Measurements from ENCODE around the gene TRIM51.
"Not testable (repeated sequence)": the region's sequence is repeated elsewhere in the genome, so short reads cannot be mapped to it uniquely, and the experiment has no call there.

TRIM51 gene

GRCh38 chr11:55882997-55883396, at the start of gene TRIM51:
TSS of gene TRIM51 (plus strand) at chr11:55883297. CDS start at chr11:55885429, 2,132 bp downstream.
- H3K9me3 Mint-ChIP-seq; H3K4me3 Mint-ChIP-seq; DNase-seq; ATAC-seq; H3K4me1 Mint-ChIP-seq; H3K27me3 Mint-ChIP-seq; H3K27ac Mint-ChIP-seq; H3K36me3 Mint-ChIP-seq (ENCODE audit: low read depth): not testable (repeated sequence)

GRCh38 chr11:55838452-55838851, 44.6 kb upstream of the TRIM51 start, which contains the start of gene OR5D16:
TSS of gene OR5D16 (plus strand) at chr11:55838752. CDS start at chr11:55838752, 0 bp downstream.
- Mint-ChIP-seq H3K27me3 (no peaks in the 10 kb centered on the region), H3K9me3 (peaks cover 28% of the 10 kb centered on the region), H3K4me1 (no peaks in the 10 kb centered on the region), H3K36me3 (ENCODE audit: low read depth) (no peaks in the 10 kb centered on the region), H3K4me3 (no peak within 1 kb of the TSS), H3K27ac (no peak within 1 kb of the TSS)
- DNase-seq (no peak), ATAC-seq (no peak)

- no peak for ATAC-seq
- no peak overlapping the region for H3K27ac Mint-ChIP-seq
- H3K9me3 Mint-ChIP-seq: peaks cover 21% of the 10 kb centered on the region
- H3K27me3 Mint-ChIP-seq: no peaks in the 10 kb centered on the region
- H3K4me1 Mint-ChIP-seq: no peaks in the 10 kb centered on the region
- H3K4me3 Mint-ChIP-seq: no peak overlapping the region
- no peak for DNase-seq
- H3K36me3 Mint-ChIP-seq (ENCODE audit: low read depth): no peaks in the 10 kb centered on the region
Observed at GRCh38 chr11:55847453-55847852, 35.6 kb upstream of the TRIM51 start.

GRCh38 chr11:55849037-55849436, 34.1 kb upstream of the TRIM51 start:
- Mint-ChIP-seq H3K27ac (no peak overlapping the region), H3K36me3 (ENCODE audit: low read depth) (no peaks in the 10 kb centered on the region), H3K4me1 (no peaks in the 10 kb centered on the region), H3K9me3 (peaks cover 17% of the 10 kb centered on the region), H3K27me3 (no peaks in the 10 kb centered on the region), H3K4me3 (no peak overlapping the region)
- DNase-seq: no peak
- ATAC-seq: no peak

- no peak for ATAC-seq
- Mint-ChIP-seq H3K4me1 (no peaks in the 10 kb centered on the region), H3K9me3 (peaks cover 17% of the 10 kb centered on the region), H3K27me3 (no peaks in the 10 kb centered on the region), H3K27ac (no peak overlapping the region), H3K36me3 (ENCODE audit: low read depth) (no peaks in the 10 kb centered on the region), H3K4me3 (no peak overlapping the region)
- no peak for DNase-seq
Observed at GRCh38 chr11:55852141-55852540, 31.0 kb upstream of the TRIM51 start.

- Mint-ChIP-seq H3K9me3 (peaks cover 25% of the 10 kb centered on the region), H3K36me3 (ENCODE audit: low read depth) (no peaks in the 10 kb centered on the region), H3K4me3 (no peak overlapping the region), H3K4me1 (no peaks in the 10 kb centered on the region), H3K27me3 (no peaks in the 10 kb centered on the region), H3K27ac (no peak overlapping the region)
- ATAC-seq: no peak
- DNase-seq: no peak
Observed at GRCh38 chr11:55854704-55855103, 28.4 kb upstream of the TRIM51 start.

GRCh38 chr11:55867354-55867753, 15.7 kb upstream of the TRIM51 start:
- not testable (repeated sequence) for H3K4me1 Mint-ChIP-seq; DNase-seq; ATAC-seq; H3K4me3 Mint-ChIP-seq; H3K27me3 Mint-ChIP-seq; H3K9me3 Mint-ChIP-seq; H3K27ac Mint-ChIP-seq; H3K36me3 Mint-ChIP-seq (ENCODE audit: low read depth)

GRCh38 chr11:55872731-55873130, 10.4 kb upstream of the TRIM51 start:
- DNase-seq; H3K4me1 Mint-ChIP-seq; H3K4me3 Mint-ChIP-seq; H3K27me3 Mint-ChIP-seq; H3K9me3 Mint-ChIP-seq; H3K27ac Mint-ChIP-seq; ATAC-seq; H3K36me3 Mint-ChIP-seq (ENCODE audit: low read depth): not testable (repeated sequence)

- not testable (repeated sequence) for H3K4me3 Mint-ChIP-seq; H3K27ac Mint-ChIP-seq; DNase-seq; H3K27me3 Mint-ChIP-seq; H3K4me1 Mint-ChIP-seq; ATAC-seq; H3K9me3 Mint-ChIP-seq; H3K36me3 Mint-ChIP-seq (ENCODE audit: low read depth)
Observed at GRCh38 chr11:55873146-55873545, 10.0 kb upstream of the TRIM51 start.

GRCh38 chr11:55884995-55885394, 1.9 kb downstream of the TRIM51 start:
- not testable (repeated sequence) for H3K36me3 Mint-ChIP-seq (ENCODE audit: low read depth); H3K4me1 Mint-ChIP-seq; H3K4me3 Mint-ChIP-seq; H3K9me3 Mint-ChIP-seq; H3K27ac Mint-ChIP-seq; ATAC-seq; H3K27me3 Mint-ChIP-seq; DNase-seq

GRCh38 chr11:55885481-55885880, 2.4 kb downstream of the TRIM51 start:
- H3K4me3 Mint-ChIP-seq: not testable (repeated sequence)

GRCh38 chr11:55895216-55895615, 12.1 kb downstream of the TRIM51 start:
- ATAC-seq: no peak
- no peaks in the 10 kb centered on the region for H3K36me3 Mint-ChIP-seq (ENCODE audit: low read depth)
- H3K4me3 Mint-ChIP-seq: no peak overlapping the region
- H3K4me1 Mint-ChIP-seq: no peaks in the 10 kb centered on the region
- H3K9me3 Mint-ChIP-seq: peaks cover 8% of the 10 kb centered on the region
- no peaks in the 10 kb centered on the region for H3K27me3 Mint-ChIP-seq
- no peak for DNase-seq
- H3K27ac Mint-ChIP-seq: no peak overlapping the region

More at GRCh38 chr11:55885481-55885880, 2.4 kb downstream of the TRIM51 start:
- H3K27ac Mint-ChIP-seq; ATAC-seq; H3K36me3 Mint-ChIP-seq (ENCODE audit: low read depth); H3K27me3 Mint-ChIP-seq; DNase-seq; H3K9me3 Mint-ChIP-seq; H3K4me1 Mint-ChIP-seq: not testable (repeated sequence)

- H3K27me3 Mint-ChIP-seq: no peaks in the 10 kb centered on the region
- ATAC-seq (no peak), DNase-seq (no peak)
- H3K4me3 Mint-ChIP-seq: no peak overlapping the region
- H3K4me1 Mint-ChIP-seq: no peaks in the 10 kb centered on the region
- H3K9me3 Mint-ChIP-seq: peaks cover 12% of the 10 kb centered on the region
- no peaks in the 10 kb centered on the region for H3K36me3 Mint-ChIP-seq (ENCODE audit: low read depth)
- no peak overlapping the region for H3K27ac Mint-ChIP-seq
Observed at GRCh38 chr11:55902308-55902707, 19.2 kb downstream of the TRIM51 start.

- DNase-seq (no peak), ATAC-seq (no peak)
- Mint-ChIP-seq H3K9me3 (peaks cover 19% of the 10 kb centered on the region), H3K27me3 (no peaks in the 10 kb centered on the region), H3K27ac (no peak within 1 kb of the TSS), H3K4me1 (no peaks in the 10 kb centered on the region), H3K4me3 (no peak within 1 kb of the TSS), H3K36me3 (ENCODE audit: low read depth) (no peaks in the 10 kb centered on the region)
Observed at GRCh38 chr11:55914482-55914881, 31.4 kb downstream of the TRIM51 start, which contains the start of gene OR5W2. TSS of gene OR5W2 (minus strand) at chr11:55914582. CDS start at chr11:55914582, 0 bp downstream.

GRCh38 chr11:55920537-55920936, 37.4 kb downstream of the TRIM51 start:
- H3K27ac Mint-ChIP-seq: no peak overlapping the region
- H3K9me3 Mint-ChIP-seq: peaks cover 21% of the 10 kb centered on the region
- no peaks in the 10 kb centered on the region for H3K4me1 Mint-ChIP-seq
- H3K36me3 Mint-ChIP-seq (ENCODE audit: low read depth): no peaks in the 10 kb centered on the region
- no peak for DNase-seq
- no peaks in the 10 kb centered on the region for H3K27me3 Mint-ChIP-seq
- ATAC-seq: no peak
- H3K4me3 Mint-ChIP-seq: no peak overlapping the region

GRCh38 chr11:55936300-55936699, 53.2 kb downstream of the TRIM51 start, which contains the start of gene OR5I1:
TSS of gene OR5I1 (minus strand) at chr11:55936400. CDS start at chr11:55936400, 0 bp downstream.
- Mint-ChIP-seq H3K27me3 (no peaks in the 10 kb centered on the region), H3K27ac (no peak within 1 kb of the TSS), H3K9me3 (peaks cover 5% of the 10 kb centered on the region), H3K4me3 (no peak within 1 kb of the TSS), H3K36me3 (ENCODE audit: low read depth) (no peaks in the 10 kb centered on the region), H3K4me1 (no peaks in the 10 kb centered on the region)
- ATAC-seq (no peak), DNase-seq (no peak)
